GM21423 (cell line): ENCODE measurements around the gene NTHL1.
A peak's percentile ranks its signal among the peaks of the same experiment; 100 is the strongest.

Experiments
- ATAC-seq: cut with Tn5 transposase; IDR thresholded peaks from one replicate; pipeline ENCODE4 v1.9.1; 2021; ENCODE audit warnings: mild to moderate bottlenecking, moderate library complexity; ENCODE audit not compliant: unreplicated experiment

Gene NTHL1

GRCh38 chr16:2047330-2048115, at the start of gene NTHL1, which contains the start of gene TSC2:
Gene NTHL1 (minus strand): TSS chr16:2047834. CDS start chr16:2047823, 11 bp downstream.
Gene TSC2 (plus strand): TSS chr16:2047985. CDS start chr16:2048616, 631 bp downstream.
- peak; percentile 90 for ATAC-seq

DNA sequence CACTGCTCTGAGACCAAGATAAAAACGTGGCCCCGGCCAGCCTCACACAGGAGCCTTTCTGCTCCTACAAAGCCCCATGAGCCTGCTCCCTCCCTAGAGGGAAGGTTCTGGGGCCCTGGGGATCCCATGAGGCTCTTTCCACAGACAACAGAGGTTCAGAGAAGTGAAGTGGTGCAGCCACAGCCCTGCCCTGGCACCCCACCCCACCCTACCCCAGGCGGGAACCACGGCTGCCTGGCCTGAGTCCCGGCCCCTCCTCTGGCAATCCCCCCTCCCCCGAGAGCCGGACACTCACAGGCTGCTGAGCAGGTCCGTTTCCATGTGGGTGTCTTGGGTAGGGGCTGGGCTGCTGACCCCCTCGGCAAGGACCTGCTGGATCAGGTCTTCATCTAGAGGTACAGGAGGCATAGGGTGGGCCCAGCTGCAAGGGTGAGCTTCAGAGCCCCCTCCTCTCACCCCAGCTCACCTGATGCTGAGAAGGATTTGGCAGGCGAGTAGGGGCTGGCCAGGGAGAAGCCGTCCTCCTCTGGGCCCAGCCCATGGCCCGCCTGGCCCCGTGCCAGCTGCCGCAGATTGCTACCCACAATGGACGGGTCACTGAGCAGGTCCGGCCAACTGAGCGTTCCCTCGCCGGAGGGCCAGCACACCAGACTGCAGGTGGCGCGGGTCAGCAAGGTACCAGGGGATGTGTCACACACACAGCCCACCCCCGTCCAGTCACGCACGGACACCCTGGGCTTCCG, 49.4 kb upstream of the NTHL1 start:
- no peak for ATAC-seq

GRCh38 chr16:2095918-2096582, 48.4 kb upstream of the NTHL1 start:
- no peak for ATAC-seq

GRCh38 chr16:2095315-2095853, 47.8 kb upstream of the NTHL1 start:
- ATAC-seq = no peak

DNA sequence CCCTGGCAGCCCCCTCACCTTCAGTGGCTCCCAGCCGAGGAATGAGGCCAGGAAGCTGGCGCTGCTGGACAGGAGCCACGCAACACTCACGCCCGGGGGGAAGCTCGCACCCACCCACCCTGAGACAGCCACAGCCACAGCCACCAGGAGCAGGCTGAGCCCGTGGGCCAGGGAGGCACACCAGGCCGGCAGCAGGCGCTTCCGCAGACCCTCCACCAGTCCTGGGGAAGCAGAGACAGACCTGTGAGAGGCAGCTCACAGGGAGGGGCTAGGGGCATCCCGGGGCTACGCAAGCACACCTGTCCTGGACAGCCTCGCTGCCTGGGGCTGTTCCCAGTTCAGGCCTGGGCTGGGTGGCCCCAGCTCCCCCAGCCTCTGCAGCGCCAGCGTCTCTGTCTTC, 46.2 kb upstream of the NTHL1 start:
- no peak for ATAC-seq

DNA sequence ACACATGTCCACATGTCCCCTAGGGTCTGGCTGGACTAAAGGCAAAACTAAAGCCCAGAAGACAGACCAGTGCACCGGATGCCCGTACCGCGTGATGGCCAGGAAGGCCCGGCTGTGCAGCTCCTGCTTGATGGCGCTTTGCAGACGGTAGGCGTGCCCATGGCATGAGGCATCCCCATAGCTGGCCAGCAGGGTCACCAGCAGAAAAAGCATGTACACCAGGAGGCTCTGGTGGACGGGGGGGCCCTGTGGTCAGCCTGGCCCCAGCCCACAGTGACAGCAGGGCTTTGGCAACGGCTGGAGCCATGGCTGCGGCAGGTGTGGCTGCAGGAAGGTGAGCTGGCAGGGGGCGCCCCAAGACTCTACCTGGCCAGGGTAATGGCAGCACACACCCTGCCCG, 45.2 kb upstream of the NTHL1 start:
- ATAC-seq = no peak

DNA sequence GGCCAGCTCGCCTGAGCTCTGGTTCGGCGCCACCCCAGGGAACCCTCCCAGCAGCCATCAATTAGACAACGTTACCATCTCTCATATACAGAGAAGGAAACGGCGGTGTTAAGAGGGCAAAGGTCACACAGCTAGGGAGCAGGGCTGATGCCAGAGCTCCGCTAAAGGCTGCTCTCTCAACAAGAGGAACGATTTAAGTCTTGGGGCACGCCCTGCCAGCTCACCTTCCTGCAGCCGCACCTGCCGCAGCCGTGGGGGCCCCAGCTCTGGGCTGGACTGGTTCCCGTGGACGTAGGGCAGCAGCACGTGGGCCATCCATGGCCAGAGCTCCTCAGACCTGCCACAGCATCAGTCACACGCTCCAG, 44.6 kb upstream of the NTHL1 start:
- ATAC-seq = no peak

DNA sequence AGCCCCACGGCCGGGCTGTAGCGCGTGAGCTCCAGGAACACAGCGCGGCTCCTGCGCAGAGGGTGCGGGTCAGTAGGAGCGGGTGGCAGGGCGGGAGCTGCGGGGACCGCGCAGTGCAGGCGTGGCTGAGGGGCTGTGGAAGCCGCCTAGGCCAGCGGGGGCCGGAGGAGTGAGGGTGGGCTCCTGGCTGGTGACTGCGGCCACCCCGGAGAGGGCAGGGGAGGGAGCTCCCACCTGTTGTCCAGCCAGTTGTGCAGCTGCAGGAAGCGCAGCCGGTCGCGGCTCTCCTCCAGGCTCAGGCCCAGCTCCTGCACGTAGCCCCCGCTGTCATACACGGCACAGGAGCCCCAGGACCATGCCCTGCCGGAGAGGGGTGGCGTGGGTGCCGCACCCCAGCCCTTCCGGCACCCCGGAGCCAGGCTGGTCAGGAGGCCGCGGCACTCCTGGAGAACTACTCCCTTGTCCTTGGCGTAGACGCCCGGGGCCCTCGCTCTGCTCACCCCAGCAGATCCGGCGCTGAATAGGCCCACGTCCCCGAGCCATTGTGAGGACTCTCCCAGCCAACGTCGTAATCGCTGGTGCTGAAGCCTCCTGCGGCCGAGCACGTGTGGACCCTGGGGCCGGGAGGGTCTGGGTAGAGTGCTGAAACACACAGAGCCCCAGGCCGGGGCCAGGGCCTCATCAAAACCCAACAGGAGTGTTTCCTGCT, 44.1 kb upstream of the NTHL1 start:
- ATAC-seq = no peak

GRCh38 chr16:2090777-2091546, 43.3 kb upstream of the NTHL1 start:
- no peak for ATAC-seq

GRCh38 chr16:2090481-2090776, 42.8 kb upstream of the NTHL1 start:
- ATAC-seq = no peak

DNA sequence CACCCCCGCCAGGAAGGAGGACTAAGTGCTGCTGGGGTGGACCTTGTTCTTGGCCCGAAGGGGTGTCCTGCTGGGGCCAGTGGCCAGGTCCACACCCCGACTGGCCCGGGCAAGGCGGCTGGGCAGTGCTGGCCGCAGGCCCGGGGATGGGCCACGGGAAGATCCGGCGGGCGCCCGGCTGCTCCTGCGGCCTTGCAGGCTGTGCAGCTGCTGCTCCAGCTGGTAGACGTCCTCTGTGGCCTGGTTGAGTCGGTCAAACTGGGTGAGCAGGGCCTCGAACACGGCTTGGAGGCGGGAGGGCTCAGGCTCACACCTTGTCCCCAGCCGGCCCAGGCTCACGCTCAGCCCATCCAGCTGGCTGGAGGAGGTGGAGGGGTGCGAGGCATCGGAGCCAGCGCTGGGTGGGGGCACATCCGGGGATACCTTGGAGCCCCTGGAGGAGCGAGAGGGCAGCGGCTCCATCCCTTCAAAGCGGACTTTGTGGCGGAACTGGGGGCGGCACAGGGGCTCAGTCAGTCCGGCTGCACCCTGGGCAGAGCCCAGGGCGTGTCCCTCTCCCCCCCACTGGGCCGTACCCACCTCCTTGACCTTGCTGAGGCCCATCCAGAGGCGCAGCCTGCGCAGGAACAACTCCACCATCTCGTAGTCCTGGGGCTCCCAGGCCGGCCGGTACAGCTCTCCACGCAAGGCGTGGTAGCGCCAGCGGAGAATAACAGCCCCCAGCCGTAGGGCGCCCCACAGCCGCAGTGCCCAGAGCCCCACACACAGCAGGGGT, 42.3 kb upstream of the NTHL1 start:
- no peak for ATAC-seq

GRCh38 chr16:2088759-2089358, 41.2 kb upstream of the NTHL1 start:
- ATAC-seq = no peak

DNA sequence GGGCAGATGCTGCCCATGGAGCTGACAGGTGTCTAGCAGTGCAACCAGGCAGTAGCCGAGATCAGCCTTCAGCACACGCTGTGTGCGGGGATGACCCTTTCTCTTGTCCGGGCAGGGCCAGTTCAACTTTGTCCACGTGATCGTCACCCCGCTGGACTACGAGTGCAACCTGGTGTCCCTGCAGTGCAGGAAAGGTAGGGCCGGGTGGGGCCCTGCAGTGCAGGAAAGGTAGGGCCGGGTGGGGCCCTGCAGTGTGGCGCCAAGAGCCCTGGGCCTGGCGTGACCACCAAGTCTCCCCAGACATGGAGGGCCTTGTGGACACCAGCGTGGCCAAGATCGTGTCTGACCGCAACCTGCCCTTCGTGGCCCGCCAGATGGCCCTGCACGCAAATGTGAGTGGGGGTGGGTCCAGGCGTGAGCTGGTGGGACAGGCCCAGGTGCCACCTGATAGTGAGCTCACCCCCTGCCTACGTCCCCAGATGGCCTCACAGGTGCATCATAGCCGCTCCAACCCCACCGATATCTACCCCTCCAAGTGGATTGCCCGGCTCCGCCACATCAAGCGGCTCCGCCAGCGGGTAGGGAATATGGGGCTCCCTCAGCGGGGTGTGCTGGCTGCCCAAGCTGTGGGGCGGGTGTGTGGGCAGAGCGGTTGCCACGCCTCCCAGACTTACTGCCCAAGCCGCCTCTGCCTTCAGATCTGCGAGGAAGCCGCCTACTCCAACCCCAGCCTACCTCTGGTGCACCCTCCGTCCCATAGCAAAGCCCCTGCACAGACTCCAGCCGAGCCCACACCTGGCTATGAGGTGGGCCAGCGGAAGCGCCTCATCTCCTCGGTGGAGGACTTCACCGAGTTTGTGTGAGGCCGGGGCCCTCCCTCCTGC, 40.4 kb upstream of the NTHL1 start:
- no peak for ATAC-seq

DNA sequence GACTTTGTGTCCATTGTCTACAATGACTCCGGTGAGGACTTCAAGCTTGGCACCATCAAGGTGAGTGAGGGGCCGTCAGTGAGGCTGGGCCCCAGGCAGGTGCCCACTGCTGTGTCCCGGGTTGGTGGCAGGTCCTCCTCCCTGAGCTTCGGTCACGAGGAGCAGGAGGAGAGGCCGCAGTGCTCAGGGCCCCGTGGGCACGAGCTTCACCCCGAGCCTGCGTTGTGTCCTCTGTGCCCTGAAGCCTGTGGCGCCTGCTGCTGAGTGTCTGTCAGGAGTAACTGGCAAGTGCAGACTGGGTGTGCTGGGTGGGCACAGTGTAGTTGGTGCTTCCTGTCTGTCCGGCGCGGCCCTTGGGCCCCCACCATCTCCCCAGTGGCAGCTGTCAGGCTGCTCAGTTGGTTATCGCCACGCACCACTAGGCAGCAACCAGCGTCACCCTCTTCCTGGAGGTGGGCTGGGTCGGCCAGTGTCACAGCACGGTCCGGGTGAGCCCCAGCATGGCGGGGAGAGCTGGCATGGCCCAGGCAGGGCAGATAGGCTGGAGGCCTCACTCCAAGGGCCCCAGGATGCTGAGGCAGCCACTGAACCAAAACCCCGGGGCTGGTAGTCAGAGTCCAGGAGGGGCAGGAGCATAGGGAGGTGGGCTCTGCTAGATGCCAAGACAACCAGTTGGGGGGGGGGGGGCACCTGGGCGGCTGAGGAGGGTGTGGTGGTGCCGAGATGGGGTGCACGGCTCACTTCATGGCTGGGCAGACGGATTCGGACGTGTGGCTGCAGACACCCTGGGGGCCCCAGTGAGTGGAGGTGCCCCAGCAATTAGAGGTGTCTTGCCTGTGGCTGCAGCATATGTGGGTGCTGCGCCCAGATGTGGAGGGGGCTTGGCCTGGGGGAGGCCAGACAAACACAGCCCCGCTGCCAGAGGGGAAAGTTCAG, 39.4 kb upstream of the NTHL1 start:
- ATAC-seq = no peak

- no peak for ATAC-seq
Measured at GRCh38 chr16:2086106-2086742, 38.6 kb upstream of the NTHL1 start.

- no peak for ATAC-seq
Measured at GRCh38 chr16:2085669-2086068, 38.0 kb upstream of the NTHL1 start.
